Natural killer cell (primary cell): ENCODE results near the gene ACADSB. TPM values are rescaled to one million over a fixed set of nuclear protein-coding genes. Genes with fewer than 3 reads are reported as not detected.
A peak's percentile ranks its signal among the peaks of the same experiment; 100 is the strongest.

Experiments
- ATAC-seq, 3 donors: fragments of 150-1000 bp in 2 of 3; fragments of 200-7000 bp in 1 of 3; cut with Tn5 transposase; 1 replicate in 1 of 3; 2 replicates in 2 of 3; pipeline ENCODE4 v1.10.0; 2021; ENCODE audit warnings: mild to moderate bottlenecking in 2 of 3, moderate library complexity in 2 of 3
- DNase-seq, 2 donors: peaks; one replicate each; pipeline versions ENCODE4 v3.0.0 to v3.0.0-alpha.2; 2013 to 2021; ENCODE audit warnings: mixed read lengths in 1 of 2
- H3K27ac ChIP-seq: one replicate; pipeline ENCODE4 v1.5.1; 2013; ENCODE audit warnings: mild to moderate bottlenecking, low read length
- H3K27me3 ChIP-seq: one replicate; pipeline ENCODE4 v1.6.1; 2013; ENCODE audit warnings: low read length; ENCODE audit not compliant: control insufficient read depth, insufficient read depth
- H3K36me3 ChIP-seq: one replicate; pipeline ENCODE4 v1.6.1; 2013; ENCODE audit warnings: low read length; ENCODE audit not compliant: control insufficient read depth, insufficient read depth
- H3K4me1 ChIP-seq: one replicate; pipeline ENCODE4 v1.6.1; 2013; ENCODE audit warnings: low read length; ENCODE audit not compliant: control insufficient read depth, insufficient read depth
- H3K4me3 ChIP-seq: one replicate; pipeline ENCODE4 v1.5.1; 2013; ENCODE audit warnings: low read length
- H3K9me3 ChIP-seq: one replicate; pipeline ENCODE4 v1.6.1; 2013; ENCODE audit warnings: low read length; ENCODE audit not compliant: control insufficient read depth, insufficient read depth
- H3K27ac Mint-ChIP-seq, 2 donors: one replicate each; pipeline ENCODE4 v1.8.0; 2022; ENCODE audit warnings: mild to moderate bottlenecking in 2 of 2, mixed read lengths in 2 of 2, moderate library complexity in 1 of 2
- H3K27me3 Mint-ChIP-seq, 2 donors: one replicate each; pipeline ENCODE4 v1.8.0; 2022; ENCODE audit warnings: low read depth in 2 of 2, mixed read lengths in 2 of 2
- H3K36me3 Mint-ChIP-seq: one replicate; pipeline ENCODE4 v1.8.0; 2022; ENCODE audit warnings: mixed read lengths
- H3K4me1 Mint-ChIP-seq, 2 donors: one replicate each; pipeline ENCODE4 v1.8.0; 2022; ENCODE audit warnings: mixed read lengths in 2 of 2
- H3K4me3 Mint-ChIP-seq: one replicate; pipeline ENCODE4 v1.8.0; 2022; ENCODE audit warnings: mild to moderate bottlenecking, moderate library complexity, mixed read lengths
- H3K9me3 Mint-ChIP-seq, 2 donors: one replicate each; pipeline ENCODE4 v1.8.0; 2022; ENCODE audit warnings: mixed read lengths in 2 of 2
- WGBS: methylation state at CpG from one replicate; pipeline ENCODE4 v1.1.7; 2013; ENCODE audit warnings: missing lambda C conversion rate; ENCODE audit not compliant: insufficient coverage; 5-methylcytosine and 5-hydroxymethylcytosine counted together
- intact Hi-C: fragments of 100-400 bp; cut with micrococcal nuclease; formaldehyde crosslinking; loops from one replicate; pipeline ENCODE4 v1.14.2; 2022
- total RNA-seq, 4 donors: library from RNA; stranded (reverse); fragments of 120-200 nt in 1 of 4; gene quantifications; one replicate each; pipeline versions ENCODE4 v1.2.3 to v1.2.4, GENCODE V29; 2013 to 2022
- TF ChIP-seq, protein P1 (sequence below): fragments of 200-600 bp; IDR thresholded peaks from one replicate; pipeline ENCODE4 v1.8.0; 2022; ENCODE audit warnings: antibody characterized with exemption

The ACADSB gene
- total RNA-seq, 3 donors from 2014 or later (not counting 1 experiment from before 2014, with no cell fraction given) = 20.8 to 27.3 (median 22.4) TPM

DNA sequence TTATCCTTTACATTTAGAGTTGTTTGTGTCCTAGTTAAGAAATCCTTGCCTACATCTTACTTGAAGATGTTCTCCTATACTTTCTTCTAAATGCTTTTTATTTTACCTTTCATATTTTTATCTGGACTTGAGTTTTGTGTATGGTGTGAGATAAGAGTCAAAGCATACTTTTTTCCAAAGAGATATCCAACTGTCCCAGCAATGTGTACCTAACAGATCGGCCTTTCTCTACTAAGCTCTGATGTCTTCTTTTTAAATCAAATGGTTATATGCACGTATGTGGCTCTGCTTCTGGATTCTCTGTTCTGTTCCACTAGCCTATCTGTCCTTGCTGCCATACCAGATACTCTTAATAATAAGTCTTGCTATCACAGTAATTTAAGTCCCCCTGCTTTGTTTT is 7.4 kb upstream of the ACADSB start:
- Histone ChIP-seq H3K27me3 (no peaks in the 10 kb centered on the region), H3K9me3 (no peaks in the 10 kb centered on the region), H3K27ac (no peak overlapping the region), H3K36me3 (peaks cover 15% of the 10 kb centered on the region), H3K4me3 (no peak overlapping the region), H3K4me1 (no peaks in the 10 kb centered on the region)
- intact Hi-C loops = no loop called here
- H3K27ac Mint-ChIP-seq = no peak overlapping the region
- H3K9me3 Mint-ChIP-seq = no peaks in the 10 kb centered on the region
- 95% methylated on average over 2 of the region's 2 CpGs for WGBS
- no peaks in the 10 kb centered on the region for H3K36me3 Mint-ChIP-seq
- ATAC-seq (no peak), DNase-seq (no peak)
- TF ChIP-seq, protein P1, sequence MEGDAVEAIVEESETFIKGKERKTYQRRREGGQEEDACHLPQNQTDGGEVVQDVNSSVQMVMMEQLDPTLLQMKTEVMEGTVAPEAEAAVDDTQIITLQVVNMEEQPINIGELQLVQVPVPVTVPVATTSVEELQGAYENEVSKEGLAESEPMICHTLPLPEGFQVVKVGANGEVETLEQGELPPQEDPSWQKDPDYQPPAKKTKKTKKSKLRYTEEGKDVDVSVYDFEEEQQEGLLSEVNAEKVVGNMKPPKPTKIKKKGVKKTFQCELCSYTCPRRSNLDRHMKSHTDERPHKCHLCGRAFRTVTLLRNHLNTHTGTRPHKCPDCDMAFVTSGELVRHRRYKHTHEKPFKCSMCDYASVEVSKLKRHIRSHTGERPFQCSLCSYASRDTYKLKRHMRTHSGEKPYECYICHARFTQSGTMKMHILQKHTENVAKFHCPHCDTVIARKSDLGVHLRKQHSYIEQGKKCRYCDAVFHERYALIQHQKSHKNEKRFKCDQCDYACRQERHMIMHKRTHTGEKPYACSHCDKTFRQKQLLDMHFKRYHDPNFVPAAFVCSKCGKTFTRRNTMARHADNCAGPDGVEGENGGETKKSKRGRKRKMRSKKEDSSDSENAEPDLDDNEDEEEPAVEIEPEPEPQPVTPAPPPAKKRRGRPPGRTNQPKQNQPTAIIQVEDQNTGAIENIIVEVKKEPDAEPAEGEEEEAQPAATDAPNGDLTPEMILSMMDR = no peak
- H3K4me1 Mint-ChIP-seq = peaks cover 44 to 46% of the 10 kb centered on the region in 2 donors
- no peaks in the 10 kb centered on the region for H3K27me3 Mint-ChIP-seq
- no peak overlapping the region for H3K4me3 Mint-ChIP-seq

DNA sequence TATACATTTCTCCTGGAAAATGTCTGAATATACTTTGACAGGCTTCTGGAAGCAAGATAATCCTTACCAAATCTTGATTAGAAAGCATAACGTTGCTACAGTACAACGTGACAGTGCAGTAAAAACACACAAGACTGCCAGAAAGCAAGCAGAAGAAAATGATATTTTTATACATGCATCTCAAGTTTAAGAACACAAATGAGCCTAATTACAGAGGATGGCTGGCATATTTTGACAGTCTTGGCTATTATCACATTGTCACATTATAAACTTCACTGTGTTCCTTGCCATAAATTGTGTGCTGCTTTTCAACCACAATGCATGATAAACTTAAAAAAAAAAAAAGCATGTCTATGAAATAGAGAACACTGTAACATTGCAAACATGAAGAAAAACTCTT is 4.5 kb upstream of the ACADSB start:
- H3K27ac Mint-ChIP-seq = no peak overlapping the region
- H3K27ac ChIP-seq = no peak overlapping the region
- no peaks in the 10 kb centered on the region for H3K9me3 Mint-ChIP-seq
- TF ChIP-seq, protein P1 = no peak
- no peak overlapping the region for H3K4me3 ChIP-seq
- 100% methylated on average over 2 of the region's 2 CpGs for WGBS
- peaks cover 11% of the 10 kb centered on the region for H3K4me1 ChIP-seq
- intact Hi-C loops = no loop called here
- peaks cover 61 to 62% of the 10 kb centered on the region in 2 donors for H3K4me1 Mint-ChIP-seq
- H3K36me3 Mint-ChIP-seq = no peaks in the 10 kb centered on the region
- H3K9me3 ChIP-seq = no peaks in the 10 kb centered on the region
- H3K27me3 ChIP-seq = no peaks in the 10 kb centered on the region
- no peak overlapping the region for H3K4me3 Mint-ChIP-seq
- peaks cover 3% of the 10 kb centered on the region for H3K36me3 ChIP-seq
- ATAC-seq (no peak), DNase-seq (no peak)
- no peaks in the 10 kb centered on the region for H3K27me3 Mint-ChIP-seq

DNA sequence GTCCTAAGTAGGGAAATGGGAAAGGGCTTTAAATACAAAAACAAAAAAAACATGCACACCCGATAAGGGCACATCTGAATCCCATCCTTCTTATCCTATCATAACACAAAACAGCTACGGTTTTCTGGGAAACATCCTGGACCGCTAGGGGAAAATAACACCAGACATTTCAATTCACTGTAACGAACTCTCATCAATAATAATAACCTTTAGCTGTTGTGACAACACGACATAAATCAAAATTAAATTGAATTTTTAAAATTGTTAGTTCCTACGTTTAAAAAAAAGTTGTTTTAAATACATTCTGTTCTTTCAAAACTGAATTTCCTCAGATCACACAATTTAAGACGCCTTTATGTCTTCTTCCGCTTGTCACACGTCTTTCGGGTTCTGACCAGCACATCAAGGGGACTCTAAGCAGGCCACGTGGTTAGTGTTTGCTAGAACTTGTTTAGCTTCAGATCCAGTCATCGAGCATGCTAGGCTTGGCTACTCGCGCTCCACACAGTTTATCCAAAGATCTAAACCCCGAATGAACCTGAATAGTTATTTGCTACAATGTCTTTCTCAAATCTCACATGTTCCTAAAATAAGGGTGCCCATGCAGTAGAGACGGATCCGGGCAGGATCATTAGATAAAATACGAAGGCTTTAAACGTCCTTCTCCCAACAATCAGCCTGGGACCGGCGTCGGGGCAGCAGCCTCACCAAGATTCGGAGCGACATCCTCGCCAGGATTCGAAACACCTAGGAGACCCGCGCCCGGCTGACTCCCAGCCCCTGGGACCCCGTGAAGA is 1.1 kb upstream of the ACADSB start:
- Mint-ChIP-seq H3K36me3 (no peaks in the 10 kb centered on the region), H3K4me1 (peaks cover 53 to 55% of the 10 kb centered on the region in 2 donors), H3K4me3 (peak overlapping the region; percentile 100), H3K27ac (peak overlapping the region; percentile 99 to 100), H3K9me3 (no peaks in the 10 kb centered on the region), H3K27me3 (no peaks in the 10 kb centered on the region)
- H3K9me3 ChIP-seq = no peaks in the 10 kb centered on the region
- intact Hi-C loops = loop anchor here (1.0 to 2.0 kb wide), 4 partner anchors 27 to 147 kb away; partner anchors contain the start of genes BUB3, C10orf88, FAM24B and PSTK
- ATAC-seq (peak; percentile 22 to 53 (median 34)), DNase-seq (peak; percentile 26 to 75)
- H3K27me3 ChIP-seq = no peaks in the 10 kb centered on the region
- TF ChIP-seq, protein P1 = no peak
- H3K27ac ChIP-seq = peak overlapping the region; percentile 99
- H3K4me1 ChIP-seq = peaks cover 14% of the 10 kb centered on the region
- peak overlapping the region; percentile 99 for H3K4me3 ChIP-seq
- H3K36me3 ChIP-seq = peaks cover 3% of the 10 kb centered on the region
- 5% methylated on average over 29 of the region's 30 CpGs for WGBS
